HG02798 (cell line): Measurements from ENCODE around the gene ANKRD20A1.
"Not testable (repeated sequence)": the region's sequence is repeated elsewhere in the genome, so short reads cannot be mapped to it uniquely, and the experiment has no call there.

Source experiments
- ATAC-seq: cut with Tn5 transposase; IDR thresholded peaks from one replicate; pipeline ENCODE4 v1.9.1; 2021; ENCODE audit warnings: mild to moderate bottlenecking; ENCODE audit not compliant: unreplicated experiment, poor library complexity

The ANKRD20A1 gene

DNA sequence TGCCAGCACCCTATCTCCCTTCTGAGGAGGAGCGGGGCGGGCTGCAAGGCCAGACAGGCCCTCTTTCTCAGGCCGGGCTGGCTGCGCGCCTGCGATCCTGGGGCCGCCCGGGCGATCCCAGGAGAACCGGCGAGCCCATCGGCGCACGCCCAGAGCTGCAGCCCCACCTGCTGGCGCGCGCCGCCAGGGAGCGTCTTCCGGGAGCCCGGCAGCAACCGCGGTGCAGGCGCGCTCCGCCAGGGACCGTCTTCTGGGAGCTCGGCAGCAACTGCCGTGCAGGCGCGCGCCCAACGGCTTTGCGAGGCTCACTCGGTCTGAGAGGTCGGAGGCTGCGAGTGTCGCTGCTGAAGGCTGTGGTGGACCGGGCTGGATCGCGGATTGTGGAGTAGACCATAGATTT is at the start of gene ANKRD20A1:
Gene ANKRD20A1, plus strand, starts transcription at position 61 of the 400 bp plus-strand sequence. CDS start 496 bp downstream, outside the sequence.
- not testable (repeated sequence) for ATAC-seq

DNA sequence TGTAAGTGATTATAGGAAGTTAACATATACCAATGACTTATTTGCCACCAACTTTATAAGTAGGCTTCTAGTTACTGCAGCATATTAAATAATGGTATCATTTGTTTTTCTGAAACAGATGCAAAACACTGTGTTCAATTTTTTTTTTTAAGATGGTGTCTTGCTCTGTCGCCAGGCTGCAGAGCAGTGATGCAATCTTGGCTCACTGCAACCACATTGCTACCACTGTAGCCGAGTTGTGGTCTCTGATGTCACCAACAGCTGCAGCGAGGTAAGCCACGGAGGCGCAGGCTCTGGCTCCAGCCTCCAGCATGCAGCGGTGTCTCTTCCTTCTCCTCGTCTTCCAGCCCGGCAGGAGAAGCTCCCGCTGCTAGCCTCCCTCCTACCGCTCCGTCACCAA is 26.6 kb upstream of the ANKRD20A1 start:
- not testable (repeated sequence) for ATAC-seq
